ENCODE measurements around the gene RAB10. TPM values are rescaled to one million over a fixed set of nuclear protein-coding genes. Genes with fewer than 3 reads are reported as not detected.

The RAB10 gene
- total and polyA plus RNA-seq, 9 of the 15 experiments (the other 6 are each of a cell fraction or from before 2014, with no cell fraction given) = 25.1 to 214 (median 157) TPM

GRCh38 chr2:26144031-26144430, 110.1 kb downstream of the RAB10 start:
- H3K36me3 ChIP-seq (ENCODE audit: control insufficient read depth, insufficient read depth, low read length) = no peaks in the 10 kb centered on the region
- intact Hi-C loops (cut with micrococcal nuclease) (loop anchor here (2.0 kb wide), 1 partner anchor 537 kb away; no protein-coding TSS in a partner anchor), in situ Hi-C loops (cut with MboI) (no loop called here)
- no peak overlapping the region for H3K4me3 ChIP-seq
- H3K79me2 ChIP-seq (ENCODE audit: control insufficient read depth, insufficient read depth, low read length) = no peaks in the 10 kb centered on the region
- peaks cover 5 to 13% of the 10 kb centered on the region in 2 experiments; a peak in 3 of 5 replicates for H3K4me1 ChIP-seq (replicated peaks in 1 of 2; ENCODE audit: control insufficient read depth in 2 of 2, insufficient read depth in 2 of 2, low read length in 2 of 2)
- H3K4me2 ChIP-seq (ENCODE audit: insufficient read depth, low read length) = peak overlapping the region; percentile 10; the same call in 1 of the 2 replicates
- BruUV-seq (replicated peaks) = no TSS peak
- no peaks in the 10 kb centered on the region for H3K9me3 ChIP-seq (replicated peaks; ENCODE audit: control insufficient read depth, insufficient read depth, low read depth, low read length)
- CTCF ChIA-PET (ENCODE audit: low intra/inter-chr PET ratio) = interaction anchor here (0.7 to 3.6 kb wide), 5 partner anchors 153 to 537 kb away, joined by 4 to 50 read pairs (median 9); no protein-coding TSS in a partner anchor
- H4K20me1 ChIP-seq (replicated peaks; ENCODE audit: control insufficient read depth, insufficient read depth, low read length) = no peaks in the 10 kb centered on the region
- H2AFZ ChIP-seq (ENCODE audit: low read depth, low read length) = no peak overlapping the region
- H3K27me3 ChIP-seq (ENCODE audit: control insufficient read depth in 2 of 2, insufficient read depth in 2 of 2, low read length in 2 of 2) = peaks cover 4 to 6% of the 10 kb centered on the region in 2 experiments; a peak in 2 of 5 replicates
- H3K27ac ChIP-seq (ENCODE audit: extremely low read depth, low read depth, low read length) = no peak overlapping the region
- ATAC-seq = peak; percentile 17; the same call in 2 of the 3 replicates
- POLR2A ChIA-PET = interaction anchor here (0.6 kb wide), 1 partner anchor 84 kb away, joined by 3 read pairs; no protein-coding TSS in a partner anchor
- no peak for FAIRE-seq
- H3K9ac ChIP-seq (ENCODE audit: insufficient read depth in 1 of 2, low read depth in 2 of 2, low read length in 2 of 2) = no peak overlapping the region
- no peaks in the 10 kb centered on the region for H3K9me1 ChIP-seq (ENCODE audit: control insufficient read depth, insufficient read depth, low read length)
- peak in 1 of 4 experiments; percentile 23 for DNase-seq (ENCODE audit: extremely low read depth in 1 of 4, low spot score in 3 of 4)
- WGBS (ENCODE audit: insufficient coverage, low coverage, missing lambda C conversion rate) = 3% methylated on average over 6 of the region's 7 CpGs
- TF ChIP-seq ATF4 (CRISPR knock-in tag; IDR thresholded peaks at IDR 0.05) (no peak), NR1H2 (CRISPR knock-in tag; IDR thresholded peaks at IDR 0.05) (no peak), ATF6 (CRISPR knock-in tag; IDR thresholded peaks at IDR 0.05) (no peak), JUNB (CRISPR knock-in tag; conservative IDR thresholded peaks at IDR 0.05) (no peak), ZBTB8A (IDR thresholded peaks at IDR 0.05; ENCODE audit: partially characterized antibody) (no peak), ZNF431 (CRISPR knock-in tag; IDR thresholded peaks at IDR 0.05) (no peak), ZNF277 (CRISPR knock-in tag; IDR thresholded peaks at IDR 0.05; ENCODE audit: borderline replicate concordance) (no peak), CXXC5 (CRISPR knock-in tag; IDR thresholded peaks at IDR 0.05) (0 out of 2 replicates have a peak, but pooled peaks have one; percentile 14), ZNF143 (CRISPR knock-in tag; IDR thresholded peaks at IDR 0.05) (no peak)
- TF ChIP-seq, protein P1, sequence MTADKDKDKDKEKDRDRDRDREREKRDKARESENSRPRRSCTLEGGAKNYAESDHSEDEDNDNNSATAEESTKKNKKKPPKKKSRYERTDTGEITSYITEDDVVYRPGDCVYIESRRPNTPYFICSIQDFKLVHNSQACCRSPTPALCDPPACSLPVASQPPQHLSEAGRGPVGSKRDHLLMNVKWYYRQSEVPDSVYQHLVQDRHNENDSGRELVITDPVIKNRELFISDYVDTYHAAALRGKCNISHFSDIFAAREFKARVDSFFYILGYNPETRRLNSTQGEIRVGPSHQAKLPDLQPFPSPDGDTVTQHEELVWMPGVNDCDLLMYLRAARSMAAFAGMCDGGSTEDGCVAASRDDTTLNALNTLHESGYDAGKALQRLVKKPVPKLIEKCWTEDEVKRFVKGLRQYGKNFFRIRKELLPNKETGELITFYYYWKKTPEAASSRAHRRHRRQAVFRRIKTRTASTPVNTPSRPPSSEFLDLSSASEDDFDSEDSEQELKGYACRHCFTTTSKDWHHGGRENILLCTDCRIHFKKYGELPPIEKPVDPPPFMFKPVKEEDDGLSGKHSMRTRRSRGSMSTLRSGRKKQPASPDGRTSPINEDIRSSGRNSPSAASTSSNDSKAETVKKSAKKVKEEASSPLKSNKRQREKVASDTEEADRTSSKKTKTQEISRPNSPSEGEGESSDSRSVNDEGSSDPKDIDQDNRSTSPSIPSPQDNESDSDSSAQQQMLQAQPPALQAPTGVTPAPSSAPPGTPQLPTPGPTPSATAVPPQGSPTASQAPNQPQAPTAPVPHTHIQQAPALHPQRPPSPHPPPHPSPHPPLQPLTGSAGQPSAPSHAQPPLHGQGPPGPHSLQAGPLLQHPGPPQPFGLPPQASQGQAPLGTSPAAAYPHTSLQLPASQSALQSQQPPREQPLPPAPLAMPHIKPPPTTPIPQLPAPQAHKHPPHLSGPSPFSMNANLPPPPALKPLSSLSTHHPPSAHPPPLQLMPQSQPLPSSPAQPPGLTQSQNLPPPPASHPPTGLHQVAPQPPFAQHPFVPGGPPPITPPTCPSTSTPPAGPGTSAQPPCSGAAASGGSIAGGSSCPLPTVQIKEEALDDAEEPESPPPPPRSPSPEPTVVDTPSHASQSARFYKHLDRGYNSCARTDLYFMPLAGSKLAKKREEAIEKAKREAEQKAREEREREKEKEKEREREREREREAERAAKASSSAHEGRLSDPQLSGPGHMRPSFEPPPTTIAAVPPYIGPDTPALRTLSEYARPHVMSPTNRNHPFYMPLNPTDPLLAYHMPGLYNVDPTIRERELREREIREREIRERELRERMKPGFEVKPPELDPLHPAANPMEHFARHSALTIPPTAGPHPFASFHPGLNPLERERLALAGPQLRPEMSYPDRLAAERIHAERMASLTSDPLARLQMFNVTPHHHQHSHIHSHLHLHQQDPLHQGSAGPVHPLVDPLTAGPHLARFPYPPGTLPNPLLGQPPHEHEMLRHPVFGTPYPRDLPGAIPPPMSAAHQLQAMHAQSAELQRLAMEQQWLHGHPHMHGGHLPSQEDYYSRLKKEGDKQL (CRISPR knock-in tag; IDR thresholded peaks at IDR 0.05; ENCODE audit: borderline replicate concordance) = no peak
- TF ChIP-seq, protein P2, sequence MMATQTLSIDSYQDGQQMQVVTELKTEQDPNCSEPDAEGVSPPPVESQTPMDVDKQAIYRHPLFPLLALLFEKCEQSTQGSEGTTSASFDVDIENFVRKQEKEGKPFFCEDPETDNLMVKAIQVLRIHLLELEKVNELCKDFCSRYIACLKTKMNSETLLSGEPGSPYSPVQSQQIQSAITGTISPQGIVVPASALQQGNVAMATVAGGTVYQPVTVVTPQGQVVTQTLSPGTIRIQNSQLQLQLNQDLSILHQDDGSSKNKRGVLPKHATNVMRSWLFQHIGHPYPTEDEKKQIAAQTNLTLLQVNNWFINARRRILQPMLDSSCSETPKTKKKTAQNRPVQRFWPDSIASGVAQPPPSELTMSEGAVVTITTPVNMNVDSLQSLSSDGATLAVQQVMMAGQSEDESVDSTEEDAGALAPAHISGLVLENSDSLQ (IDR thresholded peaks at IDR 0.05) = no peak
